Skeletal muscle satellite cell (primary cell): ENCODE results near the gene AJUBA.
"Not testable (repeated sequence)": the region's sequence is repeated elsewhere in the genome, so short reads cannot be mapped to it uniquely, and the experiment has no call there.

Source experiments
- H3K27me3 ChIP-seq: 2 replicates; pipeline ENCODE4 v1.7.0; 2013; ENCODE audit warnings: low read length; ENCODE audit not compliant: control insufficient read depth, insufficient read depth
- H3K36me3 ChIP-seq: 2 replicates; pipeline ENCODE4 v1.7.0; 2013; ENCODE audit warnings: mild to moderate bottlenecking, control low read depth, low read length; ENCODE audit not compliant: insufficient read depth
- H3K4me1 ChIP-seq: 2 replicates; pipeline ENCODE4 v1.7.0; 2013; ENCODE audit warnings: low read length; ENCODE audit not compliant: control insufficient read depth, insufficient read depth
- H3K4me2 ChIP-seq: 2 replicates; pipeline ENCODE4 v1.7.0; 2013; ENCODE audit warnings: mild to moderate bottlenecking, low read length
- H3K4me3 ChIP-seq: 2 replicates; pipeline ENCODE4 v1.7.0; 2013; ENCODE audit warnings: low read length
- H3K9ac ChIP-seq: 2 replicates; pipeline ENCODE4 v1.7.0; 2013; ENCODE audit warnings: mild to moderate bottlenecking, low read depth, low read length, moderate library complexity
- H3K9me3 ChIP-seq: replicated peaks from 2 replicates; pipeline ENCODE4 v1.7.0; 2013; ENCODE audit warnings: mild to moderate bottlenecking, control low read depth, low read length

AJUBA gene

GRCh38 chr14:22978487-22978837 is 3.9 kb downstream of the AJUBA start:
- H3K9ac ChIP-seq, result peak overlapping the region; percentile 94
- H3K4me3 ChIP-seq, result peak overlapping the region; percentile 90

DNA sequence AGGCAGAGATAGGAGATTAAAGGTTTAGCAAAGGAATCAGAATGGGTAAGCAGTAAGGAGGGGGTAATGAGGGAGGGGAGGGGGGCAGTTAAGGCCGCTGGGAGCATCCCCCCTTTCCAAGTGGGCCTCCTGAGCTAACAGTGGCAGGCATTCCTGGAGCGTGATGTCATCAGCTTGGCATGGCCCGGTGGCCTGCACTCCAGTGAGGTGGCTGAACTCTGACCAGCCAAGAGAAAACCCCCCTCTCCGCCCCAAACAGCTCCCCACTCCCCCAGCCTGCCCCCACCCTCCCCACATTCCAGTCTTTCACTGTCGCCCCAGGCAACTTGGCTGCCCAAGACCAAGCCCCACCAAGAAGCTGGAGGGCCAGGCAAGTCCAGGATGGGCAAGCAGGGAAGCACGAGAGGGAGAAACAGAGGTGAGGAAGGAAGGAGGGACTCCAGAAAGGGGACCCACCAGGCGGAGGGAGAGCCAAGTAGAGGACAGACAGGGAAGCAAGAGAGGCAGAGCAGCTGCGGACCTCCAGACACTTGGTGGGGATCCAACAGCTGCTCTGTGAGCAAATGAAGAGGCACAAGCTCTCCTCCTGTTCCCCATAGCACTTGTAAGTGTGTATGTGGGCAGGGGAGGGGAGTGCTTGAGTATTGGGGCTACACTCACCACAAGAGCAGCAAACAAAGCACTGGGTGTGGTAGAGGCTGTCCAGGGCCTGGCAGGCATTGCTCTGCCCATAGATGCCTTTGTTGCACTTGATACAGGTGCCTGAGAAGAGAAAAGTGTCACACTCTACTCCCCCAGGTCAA is 4.5 kb downstream of the AJUBA start:
- Histone ChIP-seq H3K27me3 (no peaks in the 10 kb centered on the region), H3K4me1 (peaks cover 67% of the 10 kb centered on the region), H3K36me3 (peaks cover 43% of the 10 kb centered on the region), H3K4me2 (peak overlapping the region; percentile 81), H3K4me3 (peak overlapping the region; percentile 90), H3K9ac (peak overlapping the region; percentile 94), H3K9me3 (no peaks in the 10 kb centered on the region)

More at GRCh38 chr14:22978487-22978837, 3.9 kb downstream of the AJUBA start:
- peak overlapping the region; percentile 81 for H3K4me2 ChIP-seq
- no peaks in the 10 kb centered on the region for H3K9me3 ChIP-seq
- H3K4me1 ChIP-seq, result peaks cover 65% of the 10 kb centered on the region
- H3K36me3 ChIP-seq, result peaks cover 37% of the 10 kb centered on the region
- H3K27me3 ChIP-seq, result no peaks in the 10 kb centered on the region

DNA sequence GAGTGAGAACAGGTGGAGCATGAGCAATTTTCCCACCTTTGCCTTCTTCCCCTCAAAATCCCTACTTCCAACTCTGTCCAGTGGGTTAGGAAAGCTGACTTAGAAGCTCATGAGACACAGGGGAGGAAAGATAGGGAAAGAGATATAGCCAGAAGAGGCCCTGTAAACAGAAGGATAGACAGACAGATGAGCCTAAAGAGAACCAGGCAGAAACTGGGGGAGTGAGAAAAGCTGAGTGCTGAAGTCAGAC is 5.0 kb downstream of the AJUBA start:
- H3K27me3 ChIP-seq, result no peaks in the 10 kb centered on the region
- peak overlapping the region; percentile 65 for H3K4me2 ChIP-seq
- no peaks in the 10 kb centered on the region for H3K9me3 ChIP-seq
- peaks cover 67% of the 10 kb centered on the region for H3K4me1 ChIP-seq
- H3K9ac ChIP-seq, result peak overlapping the region; percentile 54
- H3K4me3 ChIP-seq, result peak overlapping the region; percentile 21
- peaks cover 48% of the 10 kb centered on the region for H3K36me3 ChIP-seq

DNA sequence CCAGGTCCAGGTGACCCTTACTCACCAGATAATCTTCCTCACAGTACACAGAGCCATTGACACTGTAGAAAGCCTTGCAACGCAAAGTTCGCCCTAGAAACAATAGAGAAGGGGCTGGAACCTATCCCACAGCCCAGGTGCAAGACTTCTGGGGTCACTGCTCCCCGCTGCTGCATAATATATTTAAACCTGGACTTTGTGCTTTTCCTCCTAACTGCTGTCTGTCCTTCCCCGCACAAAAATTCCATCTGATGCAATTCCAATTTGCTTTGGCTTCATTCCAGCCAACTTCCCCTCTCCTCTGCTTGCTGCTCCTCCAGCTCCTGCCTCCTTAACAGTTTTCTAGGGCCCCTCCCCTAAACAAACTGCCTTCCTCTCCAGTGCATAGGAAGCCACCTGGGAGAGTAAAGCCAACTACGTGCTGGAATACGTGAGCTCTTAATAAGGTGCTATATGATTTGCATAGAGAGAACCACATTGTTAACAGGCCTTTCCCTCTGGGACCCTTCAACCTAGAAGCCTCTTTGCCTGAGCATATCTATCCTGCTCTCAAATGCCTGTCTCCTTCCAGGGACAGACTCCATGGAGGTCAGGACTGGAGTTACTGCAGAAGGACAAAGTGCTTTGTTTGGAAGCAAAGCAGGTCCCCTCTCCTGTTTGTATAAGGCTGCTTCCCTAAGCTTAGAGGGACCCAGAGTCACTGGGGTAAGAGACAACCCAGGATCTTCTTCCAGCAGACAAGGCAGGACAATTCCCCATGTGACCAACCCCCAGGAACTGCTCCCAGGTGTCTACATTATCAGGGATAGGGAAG is 5.5 kb downstream of the AJUBA start:
- Histone ChIP-seq H3K27me3 (no peaks in the 10 kb centered on the region), H3K9ac (peak overlapping the region; percentile 54), H3K4me3 (peak overlapping the region; percentile 21), H3K36me3 (peaks cover 53% of the 10 kb centered on the region), H3K4me2 (peak overlapping the region; percentile 65), H3K9me3 (no peaks in the 10 kb centered on the region), H3K4me1 (peaks cover 67% of the 10 kb centered on the region)

GRCh38 chr14:22974530-22975313 is 7.6 kb downstream of the AJUBA start:
- Histone ChIP-seq H3K9me3 (no peaks in the 10 kb centered on the region), H3K9ac (peak overlapping the region; percentile 21), H3K27me3 (no peaks in the 10 kb centered on the region), H3K4me3 (no peak overlapping the region), H3K4me2 (peak overlapping the region; percentile 0), H3K36me3 (peaks cover 61% of the 10 kb centered on the region), H3K4me1 (peaks cover 60% of the 10 kb centered on the region)

GRCh38 chr14:22973217-22974032 is 8.9 kb downstream of the AJUBA start:
- H3K36me3 ChIP-seq, result peaks cover 67% of the 10 kb centered on the region
- peaks cover 47% of the 10 kb centered on the region for H3K4me1 ChIP-seq
- no peak overlapping the region for H3K4me3 ChIP-seq
- H3K9ac ChIP-seq, result no peak overlapping the region
- no peaks in the 10 kb centered on the region for H3K27me3 ChIP-seq
- no peak overlapping the region for H3K4me2 ChIP-seq
- no peaks in the 10 kb centered on the region for H3K9me3 ChIP-seq

DNA sequence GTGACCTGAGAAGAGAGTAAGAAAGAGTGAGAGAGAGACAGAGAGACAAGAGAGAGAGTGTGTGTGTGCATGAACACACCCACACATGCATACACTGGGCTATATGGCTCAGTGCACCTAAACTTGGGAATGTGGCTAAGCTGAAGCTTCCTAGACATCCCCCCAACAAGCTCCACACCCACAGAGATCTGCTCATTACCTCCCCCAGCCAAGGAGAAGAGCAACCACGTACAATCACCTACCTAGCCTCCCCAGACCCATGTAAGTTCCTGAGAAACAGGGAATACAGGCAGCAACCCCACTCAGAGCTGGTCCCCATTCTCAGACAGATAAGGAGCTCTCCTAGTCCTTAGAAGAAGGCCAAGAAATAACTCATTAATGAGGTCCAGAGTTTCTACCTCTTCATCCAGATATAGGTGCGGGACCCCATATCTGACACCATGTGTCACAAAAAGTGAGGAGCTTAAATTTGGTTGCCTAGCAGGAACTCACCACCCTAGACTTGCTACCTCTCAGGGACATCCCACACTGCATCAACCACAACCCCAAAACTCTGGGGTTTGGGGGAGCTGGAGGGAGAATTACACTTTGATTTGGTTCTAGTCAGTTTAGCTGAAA is 9.9 kb downstream of the AJUBA start:
- peaks cover 37% of the 10 kb centered on the region for H3K4me1 ChIP-seq
- H3K9me3 ChIP-seq, result no peaks in the 10 kb centered on the region

GRCh38 chr14:22971152-22971551 is 11.2 kb downstream of the AJUBA start:
- peaks cover 52% of the 10 kb centered on the region for H3K36me3 ChIP-seq
- H3K4me3 ChIP-seq, result no peak overlapping the region
- H3K27me3 ChIP-seq, result no peaks in the 10 kb centered on the region
- no peaks in the 10 kb centered on the region for H3K9me3 ChIP-seq
- no peak overlapping the region for H3K9ac ChIP-seq
- H3K4me1 ChIP-seq, result peaks cover 24% of the 10 kb centered on the region
- no peak overlapping the region for H3K4me2 ChIP-seq

More for the DNA sequence above, 9.9 kb downstream of the AJUBA start:
- Histone ChIP-seq H3K36me3 (peaks cover 60% of the 10 kb centered on the region), H3K27me3 (no peaks in the 10 kb centered on the region), H3K4me2 (no peak overlapping the region), H3K4me3 (no peak overlapping the region), H3K9ac (no peak overlapping the region)

- Histone ChIP-seq H3K36me3 (peaks cover 17% of the 10 kb centered on the region), H3K4me3 (no peak overlapping the region), H3K9me3 (no peaks in the 10 kb centered on the region), H3K9ac (no peak overlapping the region), H3K27me3 (no peaks in the 10 kb centered on the region), H3K4me1 (no peaks in the 10 kb centered on the region), H3K4me2 (no peak overlapping the region)
These were observed 15.5 kb downstream of the AJUBA start for GRCh38 chr14:22966783-22967269.

- H3K4me2 ChIP-seq, H3K9ac ChIP-seq, H3K27me3 ChIP-seq, H3K4me1 ChIP-seq, H3K36me3 ChIP-seq, H3K4me3 ChIP-seq, H3K9me3 ChIP-seq: not testable (repeated sequence)
These were observed 16.2 kb downstream of the AJUBA start for GRCh38 chr14:22965916-22966782.
